Lower leg skin (tissue), 4 donors: Measurements from ENCODE around the gene CA9. TPM values are rescaled to one million over a fixed set of nuclear protein-coding genes. Genes with fewer than 3 reads are reported as not detected.
"Not testable (repeated sequence)": the region's sequence is repeated elsewhere in the genome, so short reads cannot be mapped to it uniquely, and the experiment has no call there.

Experiments
- DNase-seq, 2 donors: peaks; one replicate each; pipeline ENCODE4 v3.0.0-alpha.2; 2019; ENCODE audit warnings: low spot score in 2 of 2
- H3K4me3 ChIP-seq: fragments of 200-600 bp; sonication (generic); 2 replicates; pipeline ENCODE4 v1.5.1; 2017; ENCODE audit warnings: mild to moderate bottlenecking, low read depth; ENCODE audit not compliant: poor library complexity, severe bottlenecking
- CTCF ChIP-seq, 3 donors: fragments of 450-650 bp; IDR thresholded peaks; one replicate each; pipeline ENCODE4 v1.5.1; 2016; ENCODE audit warnings: antibody characterized with exemption in 3 of 3, mild to moderate bottlenecking in 3 of 3, moderate library complexity in 2 of 3
- POLR2A ChIP-seq, 2 donors: fragments of 450-650 bp; IDR thresholded peaks; one replicate each; pipeline ENCODE4 v1.6.1; 2016 to 2017; ENCODE audit warnings: antibody characterized with exemption in 2 of 2, mild to moderate bottlenecking in 1 of 2, moderate library complexity in 1 of 2
- WGBS, 2 donors: methylation state at CpG; one replicate each; pipeline ENCODE4 v1.1.5; 2018; 5-methylcytosine and 5-hydroxymethylcytosine counted together
- intact Hi-C: fragments of 100-400 bp; cut with DNase I; formaldehyde crosslinking; loops from one replicate; pipeline ENCODE4 v1.15.0; 2023; ENCODE audit warnings: low total_unique reads
- total RNA-seq, 4 donors: library from RNA; depleted of rRNA; stranded (reverse); fragments of >200 nt; gene quantifications; one replicate each; pipeline ENCODE4 v1.1.0, GENCODE V29; 2016

CA9 gene
- total RNA-seq, 4 donors from 2014 or later: 0.25 to 22.2 (median 4.2) TPM

- TF ChIP-seq CTCF (IDR thresholded peaks at IDR 0.05): no peak
- TF ChIP-seq POLR2A (IDR thresholded peaks at IDR 0.05): no peak
- 68 to 82% methylated on average over 9 of the region's 9 CpGs for WGBS, 2 donors
- intact Hi-C loops: no loop called here
- peak in 1 of 2 donors; percentile 71 for DNase-seq
- no peak overlapping the region for H3K4me3 ChIP-seq
Observed at GRCh38 chr9:35636135-35636876, 37.4 kb upstream of the CA9 start.

- DNase-seq, intact Hi-C loops, H3K4me3 ChIP-seq: not testable (repeated sequence)
- 80 to 97% methylated on average over 6 of the region's 6 CpGs for WGBS, 2 donors
Observed at GRCh38 chr9:35636877-35637246, 36.9 kb upstream of the CA9 start.

GRCh38 chr9:35637427-35637955 lies 36.2 kb upstream of the CA9 start:
- intact Hi-C loops, H3K4me3 ChIP-seq: not testable (repeated sequence)
- peak in 1 of 2 donors; percentile 70 for DNase-seq
- WGBS, 2 donors: 91 to 97% methylated on average over 9 of the region's 9 CpGs

GRCh38 chr9:35638751-35639150 lies 35.0 kb upstream of the CA9 start:
- intact Hi-C loops, H3K4me3 ChIP-seq: not testable (repeated sequence)
- DNase-seq: peak in 1 of 2 donors; percentile 39
- WGBS, 2 donors: 75 to 81% methylated on average over 7 to 8 of the region's 8 CpGs

- H3K4me3 ChIP-seq, intact Hi-C loops, DNase-seq: not testable (repeated sequence)
- WGBS, 2 donors: 45 to 66% methylated on average over 1 of the region's 1 CpG
Observed at GRCh38 chr9:35639225-35639624, 34.5 kb upstream of the CA9 start.

GRCh38 chr9:35639631-35640030 lies 34.1 kb upstream of the CA9 start:
- H3K4me3 ChIP-seq: no peak overlapping the region
- DNase-seq: no peak
- no peak for TF ChIP-seq POLR2A (IDR thresholded peaks at IDR 0.05)
- TF ChIP-seq CTCF (IDR thresholded peaks at IDR 0.05): no peak
- intact Hi-C loops: no loop called here
- 82 to 86% methylated on average over 1 of the region's 1 CpG for WGBS, 2 donors

- DNase-seq: peak in 1 of 2 donors; percentile 50
- 96 to 97% methylated on average over 15 of the region's 15 CpGs for WGBS, 2 donors
- intact Hi-C loops, H3K4me3 ChIP-seq: not testable (repeated sequence)
Observed at GRCh38 chr9:35640431-35640830, 33.3 kb upstream of the CA9 start.

GRCh38 chr9:35641478-35641877 lies 32.2 kb upstream of the CA9 start:
- WGBS, 2 donors: 91 to 92% methylated on average over 3 of the region's 3 CpGs
- intact Hi-C loops, H3K4me3 ChIP-seq, DNase-seq: not testable (repeated sequence)

GRCh38 chr9:35643046-35643445 lies 30.7 kb upstream of the CA9 start:
- intact Hi-C loops: no loop called here
- WGBS, 2 donors: 88 to 93% methylated on average over 12 of the region's 12 CpGs
- H3K4me3 ChIP-seq: no peak overlapping the region
- peak in 1 of 2 donors; percentile 59 for DNase-seq
- TF ChIP-seq CTCF (IDR thresholded peaks at IDR 0.05) (no peak), POLR2A (IDR thresholded peaks at IDR 0.05) (no peak)

GRCh38 chr9:35645736-35646135 lies 28.0 kb upstream of the CA9 start:
- DNase-seq, intact Hi-C loops, H3K4me3 ChIP-seq: not testable (repeated sequence)
- 32 to 47% methylated on average over 10 of the region's 10 CpGs for WGBS, 2 donors
